RWPE1 (cell line): ENCODE results near the gene RAD51D.

Experiments used
- CTCF ChIA-PET: fragments of 350-600 bp; sonication (Branson Sonifier 250); formaldehyde crosslinking; extraction: SDS; loops from one replicate; lab custom pipeline; 2021; lab: Yijun Ruan, JAX
- POLR2A ChIA-PET: fragments of 400-600 bp; formaldehyde crosslinking; extraction: SDS; loops from one replicate; lab custom pipeline; 2020; ENCODE audit warnings: antibody characterized with exemption; ENCODE audit not compliant: low non-redundant PET; lab: Yijun Ruan, JAX
- DNase-seq: peaks from one replicate; pipeline ENCODE4 v3.0.0; 2012; ENCODE audit warnings: low spot score
- H3K27ac ChIP-seq: fragments of 450-650 bp; 2 replicates; pipeline ENCODE4 v1.5.1; 2017
- TF ChIP-seq, protein P1 (sequence below): fragments of 450-650 bp; conservative IDR thresholded peaks from 2 replicates; pipeline ENCODE4 v1.5.1; 2017; ENCODE audit warnings: low read depth, mild to moderate bottlenecking

RAD51D gene

GRCh38 chr17:35082073-35082657, 37.5 kb downstream of the RAD51D start:
- H3K27ac ChIP-seq: no peak overlapping the region
- peak; percentile 79 for DNase-seq
- TF ChIP-seq, protein P1, sequence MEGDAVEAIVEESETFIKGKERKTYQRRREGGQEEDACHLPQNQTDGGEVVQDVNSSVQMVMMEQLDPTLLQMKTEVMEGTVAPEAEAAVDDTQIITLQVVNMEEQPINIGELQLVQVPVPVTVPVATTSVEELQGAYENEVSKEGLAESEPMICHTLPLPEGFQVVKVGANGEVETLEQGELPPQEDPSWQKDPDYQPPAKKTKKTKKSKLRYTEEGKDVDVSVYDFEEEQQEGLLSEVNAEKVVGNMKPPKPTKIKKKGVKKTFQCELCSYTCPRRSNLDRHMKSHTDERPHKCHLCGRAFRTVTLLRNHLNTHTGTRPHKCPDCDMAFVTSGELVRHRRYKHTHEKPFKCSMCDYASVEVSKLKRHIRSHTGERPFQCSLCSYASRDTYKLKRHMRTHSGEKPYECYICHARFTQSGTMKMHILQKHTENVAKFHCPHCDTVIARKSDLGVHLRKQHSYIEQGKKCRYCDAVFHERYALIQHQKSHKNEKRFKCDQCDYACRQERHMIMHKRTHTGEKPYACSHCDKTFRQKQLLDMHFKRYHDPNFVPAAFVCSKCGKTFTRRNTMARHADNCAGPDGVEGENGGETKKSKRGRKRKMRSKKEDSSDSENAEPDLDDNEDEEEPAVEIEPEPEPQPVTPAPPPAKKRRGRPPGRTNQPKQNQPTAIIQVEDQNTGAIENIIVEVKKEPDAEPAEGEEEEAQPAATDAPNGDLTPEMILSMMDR: no peak
- ChIA-PET POLR2A (no interaction called here), CTCF (interaction anchor here (0.8 kb wide), 1 partner anchor 37 kb away, joined by 3 read pairs; the partner anchor contains the start of gene RAD51D)

DNA sequence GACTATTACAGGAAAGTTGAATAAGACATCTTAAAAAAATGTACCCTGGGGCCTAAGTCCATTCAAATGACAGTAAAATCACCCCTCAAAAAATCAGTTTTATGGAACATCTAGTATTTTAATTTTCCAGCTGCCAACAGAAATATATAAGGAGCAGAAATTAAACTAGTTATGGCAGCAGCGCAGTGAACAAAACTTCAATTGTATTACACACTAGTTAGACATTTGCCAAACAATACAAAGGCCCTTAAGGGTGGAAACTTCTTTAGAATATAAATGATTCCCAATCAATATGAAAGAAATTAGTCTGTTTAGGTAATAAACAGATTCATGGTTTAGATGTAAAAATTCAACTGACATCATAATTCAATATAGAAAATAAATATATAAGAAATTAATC, 38.0 kb downstream of the RAD51D start:
- POLR2A ChIA-PET: no interaction called here
- TF ChIP-seq, protein P1: no peak
- no peak overlapping the region for H3K27ac ChIP-seq
- CTCF ChIA-PET: no interaction called here
- DNase-seq: no peak

GRCh38 chr17:35080536-35080935, 39.1 kb downstream of the RAD51D start:
- TF ChIP-seq, protein P1: no peak
- no peak overlapping the region for H3K27ac ChIP-seq
- DNase-seq: no peak
- CTCF ChIA-PET: no interaction called here
- POLR2A ChIA-PET: no interaction called here

- ChIA-PET POLR2A (no interaction called here), CTCF (interaction anchor here (0.7 kb wide), 1 partner anchor 627 kb away, joined by 4 read pairs; no protein-coding TSS in a partner anchor)
- H3K27ac ChIP-seq: no peak overlapping the region
- peak; percentile 58 for DNase-seq
- TF ChIP-seq, protein P1: no peak
These were observed 39.9 kb downstream of the RAD51D start for GRCh38 chr17:35079547-35080423.

DNA sequence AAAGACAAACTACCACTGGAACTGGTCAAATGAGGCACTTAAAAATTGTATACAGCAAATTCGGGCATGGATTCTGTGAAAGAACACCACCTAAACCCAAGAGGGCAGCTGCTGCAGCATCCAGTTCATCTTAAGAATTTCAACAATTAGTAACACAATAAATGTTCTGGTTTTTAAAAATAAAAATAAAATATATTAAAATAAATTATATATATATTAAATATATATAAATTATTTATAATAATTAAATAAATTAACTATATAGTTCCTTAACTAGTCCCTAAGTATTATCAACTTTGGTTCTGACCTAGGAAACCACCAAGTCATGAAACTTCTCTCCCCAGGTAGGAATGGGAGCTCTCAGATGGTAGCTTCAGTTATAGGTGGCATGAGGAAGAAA, 42.8 kb downstream of the RAD51D start:
- DNase-seq: no peak
- no peak overlapping the region for H3K27ac ChIP-seq
- CTCF ChIA-PET: interaction anchor here (0.6 kb wide), 1 partner anchor 656 kb away, joined by 3 read pairs; no protein-coding TSS in a partner anchor
- TF ChIP-seq, protein P1: no peak
- POLR2A ChIA-PET: no interaction called here
